Ecto neural progenitor cell (in vitro differentiated cells): ENCODE data around the gene ZNF70.

Source experiments
- DNase-seq: peaks from one replicate; pipeline ENCODE4 v3.0.0-alpha.2; 2018; ENCODE audit warnings: low spot score

ZNF70 gene

DNA sequence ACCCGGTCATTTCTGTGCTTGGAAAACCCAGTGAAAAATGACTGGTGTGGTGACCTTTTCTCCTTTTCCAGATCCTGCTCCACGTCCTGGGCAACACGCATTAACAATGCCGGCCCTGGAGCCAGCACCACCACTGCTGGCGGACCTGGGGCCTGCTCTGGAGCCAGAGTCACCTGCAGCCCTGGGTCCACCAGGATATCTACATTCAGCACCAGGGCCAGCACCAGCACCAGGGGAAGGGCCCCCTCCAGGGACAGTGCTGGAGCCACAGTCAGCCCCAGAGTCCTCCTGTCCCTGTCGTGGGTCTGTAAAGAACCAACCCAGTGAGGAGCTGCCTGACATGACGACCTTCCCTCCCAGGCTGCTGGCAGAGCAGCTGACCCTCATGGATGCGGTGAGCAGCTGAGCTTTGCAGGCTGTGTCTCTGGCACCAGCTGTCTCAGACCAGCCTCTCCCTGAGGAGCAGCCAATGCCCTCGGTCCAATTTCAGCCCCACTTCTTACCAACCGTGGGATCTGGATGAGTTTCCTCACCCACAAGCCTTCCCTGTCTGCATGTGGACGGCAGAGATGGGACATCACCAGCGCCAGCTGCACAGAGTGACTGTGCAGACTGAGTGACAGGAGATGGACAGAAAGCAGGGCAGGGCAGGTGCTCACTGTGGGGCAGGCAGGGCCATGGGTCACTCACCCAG is 58.2 kb downstream of the ZNF70 start:
- no peak for DNase-seq

DNA sequence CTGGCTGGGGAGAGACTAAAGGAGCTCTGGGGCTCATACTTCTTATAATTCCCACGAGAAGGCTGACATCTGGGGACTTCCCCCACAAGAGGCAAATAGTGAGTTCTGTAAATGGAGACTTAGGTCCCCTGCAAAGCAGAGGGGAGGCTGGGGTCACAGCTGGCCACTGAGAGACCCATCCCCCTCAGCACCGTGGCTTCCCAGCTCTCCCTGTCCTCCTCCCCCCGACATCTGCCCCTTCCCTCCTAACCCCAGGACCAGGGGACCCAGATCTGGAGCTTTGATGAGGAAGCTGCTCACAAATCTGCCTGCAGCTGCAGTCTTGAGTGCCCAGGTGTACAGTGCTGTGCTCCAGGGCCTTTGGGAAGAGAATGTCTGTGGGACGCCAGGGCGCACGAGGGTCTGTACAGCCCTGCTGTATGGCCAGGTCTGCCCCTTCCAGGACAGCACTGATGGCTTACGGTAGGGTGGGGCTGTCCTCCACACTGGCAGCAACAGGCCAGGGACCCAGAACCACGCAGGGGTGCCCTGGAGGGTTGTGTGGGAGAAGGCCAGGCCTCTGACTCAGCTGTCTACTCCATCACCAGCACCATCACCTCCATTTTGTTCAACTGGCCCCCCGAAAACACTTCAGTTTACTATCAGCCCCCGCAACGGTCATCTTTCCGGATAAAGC is 59.0 kb downstream of the ZNF70 start:
- no peak for DNase-seq

- no peak for DNase-seq
Measured at GRCh38 chr22:23690713-23691112, 60.2 kb downstream of the ZNF70 start, which contains the start of gene RGL4. TSS of gene RGL4 (plus strand) at chr22:23691013. CDS start at chr22:23692031, 1,018 bp downstream.

DNA sequence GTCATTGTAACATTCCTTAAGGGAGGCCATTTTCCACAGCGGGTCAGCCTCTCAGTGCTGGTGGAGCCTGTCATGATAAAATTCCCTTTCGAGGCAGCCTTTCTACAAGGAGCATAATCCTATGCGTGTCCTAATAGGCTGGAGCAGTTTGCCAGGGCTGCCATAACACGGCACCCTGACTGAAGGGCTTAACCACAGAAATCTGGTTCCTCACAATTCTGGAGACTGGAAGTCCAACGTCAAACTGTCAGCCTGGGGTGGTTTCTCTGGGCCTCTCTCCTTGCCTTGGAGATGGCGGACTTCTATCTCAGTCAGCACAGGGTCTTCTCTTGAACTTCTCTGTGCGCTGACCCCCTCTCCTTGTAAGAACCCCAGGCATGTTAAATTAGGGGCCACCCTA is 61.5 kb downstream of the ZNF70 start:
- DNase-seq, result no peak
